Midbrain (tissue), 1 donor: ENCODE results near the gene NCLN.
A peak's percentile ranks its signal among the peaks of the same experiment; 100 is the strongest.
"Not testable (repeated sequence)": the region's sequence is repeated elsewhere in the genome, so short reads cannot be mapped to it uniquely, and the experiment has no call there.

Experiments
- DNase-seq: peaks from one replicate; lab custom pipeline; 2025; lab: John Stamatoyannopoulos, UW

The NCLN gene

DNA sequence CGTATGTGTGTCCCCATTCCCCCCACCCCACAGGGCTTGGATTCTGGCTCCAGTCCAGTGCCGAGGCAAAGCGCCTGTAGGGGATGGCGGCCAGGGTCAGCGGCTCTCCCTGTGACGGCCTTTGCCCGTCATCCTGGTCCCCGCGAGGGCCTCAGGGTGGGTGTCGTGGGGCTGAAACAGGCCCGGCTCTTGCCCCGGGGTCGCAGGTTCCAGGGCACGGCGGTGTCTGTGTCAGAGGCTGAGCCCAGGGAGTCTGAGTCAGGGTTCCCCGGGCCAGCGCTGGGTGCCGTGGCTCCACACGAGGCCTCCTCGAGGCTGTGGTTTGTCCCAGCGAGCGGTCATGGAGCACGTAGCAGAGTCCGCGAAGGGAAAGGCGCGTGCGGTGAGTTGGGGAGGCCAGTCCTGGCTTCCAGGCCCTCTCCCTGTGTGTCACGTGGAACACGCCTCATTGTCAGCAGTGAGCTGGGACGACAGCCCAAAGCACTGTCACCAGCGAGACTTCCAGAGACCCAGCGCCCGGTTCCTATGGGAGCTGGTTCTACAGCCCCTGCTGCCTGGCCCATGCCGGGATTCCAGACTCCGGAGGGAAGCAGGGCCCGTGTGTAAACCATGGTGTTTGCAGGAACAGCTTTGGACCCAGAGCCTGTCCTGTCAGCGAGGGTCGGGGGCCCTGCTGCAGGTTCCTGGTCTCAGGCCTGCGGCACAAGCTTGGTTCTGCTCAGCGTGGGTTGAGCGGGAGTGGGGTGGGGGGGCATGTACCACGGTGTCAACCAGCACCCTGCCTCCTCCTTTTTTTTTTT, 13.4 kb downstream of the NCLN start:
- DNase-seq: no peak

GRCh38 chr19:3201072-3201700, 15.5 kb downstream of the NCLN start:
- no peak for DNase-seq

DNA sequence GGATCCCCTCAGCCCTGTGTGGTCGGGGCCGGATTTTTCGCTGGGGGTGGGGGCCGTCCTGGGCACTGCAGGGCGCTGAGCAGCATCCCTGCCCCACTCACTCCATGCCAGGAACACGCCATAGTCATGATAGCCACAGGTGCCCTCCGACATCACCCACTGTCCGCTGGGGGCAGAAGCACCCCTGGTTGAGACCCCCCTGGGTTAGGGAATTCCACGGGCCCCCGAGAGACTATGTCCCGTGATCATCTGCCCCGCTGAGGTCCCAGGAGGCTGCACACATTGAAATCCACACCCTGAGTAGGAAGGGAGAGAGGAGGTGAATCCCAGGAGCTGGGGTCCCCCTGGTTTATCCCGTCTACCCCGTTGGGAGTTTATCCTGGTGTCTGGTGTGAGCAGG, 16.2 kb downstream of the NCLN start:
- no peak for DNase-seq

DNA sequence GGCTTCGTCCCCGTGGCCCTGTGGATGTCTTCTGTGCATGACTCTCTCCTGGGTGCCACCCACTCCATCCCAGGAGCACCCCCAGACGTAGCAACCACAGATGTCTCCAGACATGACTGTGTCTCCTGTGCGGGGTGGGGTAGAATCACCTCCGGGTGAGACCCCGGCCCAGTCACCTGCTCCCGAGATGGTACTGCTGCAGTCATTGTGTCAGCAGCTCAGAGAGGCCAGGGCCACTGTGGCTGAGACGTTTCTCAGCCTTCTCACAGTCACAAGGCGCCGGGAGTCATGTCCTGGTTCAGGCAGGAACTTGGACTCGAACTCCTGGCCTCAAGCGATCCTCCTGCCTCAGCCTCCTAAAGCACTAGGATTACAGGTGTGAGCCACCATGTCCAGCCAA, 16.6 kb downstream of the NCLN start:
- DNase-seq: no peak

DNA sequence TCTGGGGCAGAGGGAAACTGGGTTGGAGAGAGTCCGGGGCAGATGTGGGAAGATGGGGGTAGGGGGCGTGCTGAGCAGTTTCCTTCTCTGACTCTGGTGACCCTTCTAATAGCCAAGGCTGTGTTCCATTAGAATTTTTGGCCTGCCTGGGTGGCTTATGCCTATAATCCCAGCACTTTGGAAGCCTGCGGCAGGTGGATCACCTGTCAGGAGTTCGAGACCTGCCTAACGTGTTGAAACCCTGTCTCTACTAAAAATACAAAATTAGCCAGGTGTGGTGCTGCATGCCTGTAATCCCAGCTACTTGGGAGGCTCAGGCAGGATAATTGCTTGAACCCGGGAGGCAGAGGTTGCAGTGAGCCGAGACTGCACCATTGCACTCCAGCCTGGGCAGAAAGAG, 17.2 kb downstream of the NCLN start:
- DNase-seq: not testable (repeated sequence)

- no peak for DNase-seq
Observed at GRCh38 chr19:3203805-3204645, 18.3 kb downstream of the NCLN start.

- no peak for DNase-seq
Observed at GRCh38 chr19:3204646-3205275, 19.0 kb downstream of the NCLN start.

GRCh38 chr19:3206216-3206953, 20.7 kb downstream of the NCLN start:
- no peak for DNase-seq

GRCh38 chr19:3207461-3208242, 21.9 kb downstream of the NCLN start:
- no peak for DNase-seq

DNA sequence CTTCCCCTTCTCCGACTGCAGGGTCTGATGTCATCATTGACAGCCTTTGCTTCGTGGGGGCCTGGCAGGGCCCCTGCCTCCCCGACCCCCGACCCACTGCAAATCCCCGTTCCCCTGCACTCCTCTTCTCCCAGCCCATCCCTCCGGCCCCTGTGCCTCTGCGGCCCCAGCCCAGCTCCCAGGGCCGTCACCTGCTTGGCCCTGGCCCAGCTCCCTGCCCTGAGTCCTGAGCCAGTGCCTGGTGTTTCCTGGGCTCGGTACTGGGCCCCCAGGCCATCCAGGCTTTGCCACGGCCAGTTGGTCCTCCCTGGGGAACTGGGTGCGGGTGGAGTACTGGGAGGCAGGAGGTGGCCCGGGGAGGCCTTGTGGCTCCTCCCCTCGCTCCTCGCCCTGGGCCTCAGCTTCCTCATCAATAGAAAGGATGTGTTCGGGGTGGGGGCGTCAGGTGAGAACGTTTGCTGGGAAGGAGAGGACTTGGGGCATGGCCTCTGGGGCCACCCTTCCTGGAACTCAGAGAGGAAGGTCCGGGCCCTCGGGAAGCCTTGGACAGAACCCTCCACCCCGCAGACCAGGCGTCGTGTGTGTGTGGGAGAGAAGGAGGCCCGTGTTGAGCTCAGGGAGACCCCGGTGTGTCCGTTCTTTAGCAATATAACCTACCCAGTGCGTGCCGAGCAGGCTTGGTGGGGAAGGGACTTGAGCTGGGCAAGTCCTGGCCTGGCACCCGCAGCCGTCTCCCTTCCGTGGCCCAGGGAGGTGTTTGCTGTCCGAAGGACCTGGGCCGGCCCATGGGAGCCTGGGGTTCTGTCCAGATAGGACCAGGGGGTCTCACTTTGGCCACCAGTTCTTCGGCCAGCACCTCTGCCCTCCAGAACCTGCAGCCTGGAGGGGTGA, 22.8 kb downstream of the NCLN start:
- no peak for DNase-seq

DNA sequence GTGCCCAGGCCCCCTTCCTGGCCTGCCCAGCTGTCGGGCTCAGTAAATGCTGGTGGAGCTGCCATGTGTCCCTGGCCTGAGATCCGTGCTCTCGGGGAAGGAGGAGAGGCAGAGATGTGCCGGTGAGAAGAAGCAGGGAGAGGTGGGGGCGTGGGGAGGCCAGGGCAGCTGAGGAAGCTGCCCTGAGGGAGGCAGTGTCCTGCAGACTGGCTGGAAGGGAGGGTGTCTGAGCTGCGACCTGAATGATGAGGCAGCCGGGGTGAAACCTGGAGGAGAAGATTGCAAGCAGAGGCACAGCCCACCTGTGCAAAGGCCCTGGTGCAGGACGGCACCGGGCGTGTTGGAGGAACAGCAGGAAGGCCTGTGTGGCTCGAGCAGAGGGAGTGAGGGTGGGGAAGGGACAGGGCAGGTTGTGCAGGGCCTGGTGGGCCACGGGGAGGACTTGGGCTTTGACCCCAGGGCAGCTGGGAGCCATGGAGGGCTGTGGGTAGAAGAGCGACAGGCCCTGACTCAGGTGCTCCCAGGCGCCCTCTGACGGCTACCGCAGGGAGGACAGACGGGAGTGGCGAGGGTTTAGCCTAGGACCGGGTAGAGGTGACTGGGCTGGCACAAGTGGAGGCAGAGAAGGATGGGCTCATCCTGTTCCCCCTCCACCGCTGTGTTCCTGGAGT, 24.8 kb downstream of the NCLN start:
- no peak for DNase-seq

GRCh38 chr19:3211191-3211590, 25.5 kb downstream of the NCLN start:
- no peak for DNase-seq

DNA sequence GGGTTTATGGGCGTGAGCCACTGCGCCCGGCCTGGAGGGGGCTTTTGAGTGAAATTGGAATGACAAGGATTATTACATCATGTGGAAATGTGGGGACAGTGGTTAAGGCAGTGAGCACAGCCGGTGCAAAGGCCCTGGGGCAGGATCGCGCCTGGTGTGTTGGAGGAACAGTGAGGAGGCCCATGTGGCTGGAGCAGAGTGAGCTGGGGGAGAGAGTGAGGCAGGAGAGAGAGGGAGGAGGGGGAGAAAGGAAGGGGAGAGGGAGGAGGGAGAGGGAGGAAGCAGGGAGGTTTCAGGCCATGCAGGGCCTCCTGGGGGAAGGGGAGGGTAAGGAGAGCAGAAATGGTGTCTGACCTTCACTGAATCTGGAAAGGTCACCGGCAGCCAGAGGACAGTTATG, 27.4 kb downstream of the NCLN start:
- DNase-seq: no peak

DNA sequence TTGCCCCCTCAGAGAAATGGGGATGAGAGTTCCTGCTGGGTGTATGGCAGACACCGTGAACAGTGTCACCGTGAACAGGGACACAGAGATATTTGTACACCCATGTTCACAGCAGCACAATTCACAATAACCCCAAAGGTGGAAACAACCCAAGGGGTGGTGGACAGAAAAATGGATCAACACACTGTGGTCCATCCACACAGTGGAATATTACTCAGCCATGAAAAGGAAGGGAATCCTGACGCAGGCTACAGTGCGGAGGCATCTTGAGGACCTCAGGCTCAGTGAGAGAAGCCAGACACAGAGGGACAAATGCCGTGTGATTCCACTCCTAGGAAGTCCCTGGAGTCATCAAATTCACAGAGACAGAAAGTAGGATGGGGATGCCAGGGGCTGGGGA, 31.1 kb downstream of the NCLN start:
- no peak for DNase-seq

GRCh38 chr19:3220576-3220975, 34.8 kb downstream of the NCLN start:
- DNase-seq: no peak

DNA sequence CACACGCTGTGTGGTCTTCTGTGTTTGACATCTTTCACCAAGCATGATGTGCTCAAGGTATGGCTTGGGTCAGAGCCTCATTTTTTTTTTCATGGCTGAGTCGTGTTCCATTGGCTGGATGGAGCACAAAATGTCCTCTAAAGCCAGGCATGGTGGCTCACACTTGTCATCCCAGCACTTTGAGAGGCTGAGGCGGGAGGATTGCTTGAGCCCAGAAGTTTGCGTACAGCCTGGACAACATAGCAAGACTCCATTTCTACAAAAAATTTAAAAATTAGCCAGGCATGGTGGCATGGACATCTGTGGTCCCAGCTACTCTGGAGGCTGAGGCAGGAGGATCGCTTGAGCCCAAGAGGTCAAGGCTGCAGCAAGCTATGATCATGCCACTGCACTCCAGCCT, 35.8 kb downstream of the NCLN start:
- DNase-seq: not testable (repeated sequence)

- DNase-seq: no peak
Observed at GRCh38 chr19:3222709-3223108, 37.0 kb downstream of the NCLN start.

- peak; percentile 49 for DNase-seq
Observed at GRCh38 chr19:3224346-3225168, 38.8 kb downstream of the NCLN start, which contains the start of gene CELF5. TSS of gene CELF5 (plus strand) at chr19:3224661. CDS start at chr19:3224740, 79 bp downstream.
